Stimulated activated CD4-positive, alpha-beta T cell treated with anti-CD3 and anti-CD28 coated beads, Interleukin-4, amount 100 ng/mL, for 48 hours (primary cell): ENCODE measurements around the gene KDM2B.
"Not testable (repeated sequence)": the region's sequence is repeated elsewhere in the genome, so short reads cannot be mapped to it uniquely, and the experiment has no call there.

Source experiments
- DNase-seq, 2 donors: peaks; one replicate each; pipeline ENCODE4 v3.0.0-alpha.2; 2020; ENCODE audit warnings: low read depth in 2 of 2

Gene KDM2B

DNA sequence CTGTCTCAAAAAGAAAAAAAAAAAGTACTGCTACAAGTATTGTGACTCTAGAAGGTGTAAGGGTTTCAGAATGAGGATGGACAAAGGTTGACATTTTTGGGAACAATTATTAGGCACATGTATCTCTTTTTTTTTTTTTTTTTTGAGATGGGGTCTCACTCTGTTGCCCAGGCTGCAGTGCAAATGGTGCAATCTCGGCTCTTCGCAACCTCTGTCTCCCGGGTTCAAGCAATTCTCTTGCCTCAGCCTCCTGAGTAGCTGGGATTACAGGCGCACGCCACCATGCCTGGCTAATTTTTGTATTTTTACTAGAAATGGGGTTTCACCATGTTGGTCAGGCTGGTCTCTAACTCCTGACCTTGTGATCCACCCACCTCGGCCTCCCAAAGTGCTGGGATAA lies 195.9 kb downstream of the KDM2B start:
- DNase-seq: not testable (repeated sequence)

DNA sequence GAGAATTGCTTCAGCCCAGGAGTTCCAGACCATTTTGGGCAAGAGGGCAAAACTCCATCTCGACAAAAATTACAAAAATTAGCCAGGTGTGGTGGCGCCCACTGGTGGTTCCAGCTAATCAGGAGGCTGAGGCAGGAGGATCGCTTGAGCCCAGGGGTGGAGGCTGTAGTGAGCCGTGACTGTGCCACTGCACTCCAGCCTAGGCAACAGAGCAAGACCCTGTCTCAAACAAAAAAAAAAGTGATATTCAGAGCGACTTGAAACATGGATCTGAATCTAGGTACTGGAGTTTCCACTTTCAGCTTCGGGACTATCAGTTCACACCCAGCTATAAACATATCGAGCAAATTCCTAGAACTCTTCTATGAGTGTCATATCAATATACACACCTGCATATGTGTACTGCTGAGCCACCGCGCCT lies 197.2 kb downstream of the KDM2B start:
- DNase-seq: no peak

DNA sequence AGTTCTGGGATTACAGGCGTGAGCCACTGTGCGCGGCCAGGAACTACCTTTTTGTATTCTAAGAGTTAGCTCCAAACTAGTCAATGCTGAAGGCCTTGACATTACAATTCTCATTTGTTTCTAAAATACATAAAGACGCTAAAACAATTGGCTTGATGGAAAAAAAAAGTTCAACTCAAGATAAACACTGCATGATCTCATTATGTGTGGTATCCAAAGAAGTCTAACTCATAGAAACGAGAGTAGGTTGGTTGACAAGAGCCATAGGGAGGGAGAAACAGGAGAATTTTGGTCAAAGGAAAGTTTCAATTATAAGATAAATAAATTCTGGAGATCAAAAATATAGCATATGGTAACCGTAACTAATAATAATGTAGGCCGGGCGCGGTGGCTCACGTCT lies 200.9 kb downstream of the KDM2B start:
- no peak for DNase-seq
